Measurements from ENCODE around the gene RASGRP3.

- TF ChIP-seq, protein P1, sequence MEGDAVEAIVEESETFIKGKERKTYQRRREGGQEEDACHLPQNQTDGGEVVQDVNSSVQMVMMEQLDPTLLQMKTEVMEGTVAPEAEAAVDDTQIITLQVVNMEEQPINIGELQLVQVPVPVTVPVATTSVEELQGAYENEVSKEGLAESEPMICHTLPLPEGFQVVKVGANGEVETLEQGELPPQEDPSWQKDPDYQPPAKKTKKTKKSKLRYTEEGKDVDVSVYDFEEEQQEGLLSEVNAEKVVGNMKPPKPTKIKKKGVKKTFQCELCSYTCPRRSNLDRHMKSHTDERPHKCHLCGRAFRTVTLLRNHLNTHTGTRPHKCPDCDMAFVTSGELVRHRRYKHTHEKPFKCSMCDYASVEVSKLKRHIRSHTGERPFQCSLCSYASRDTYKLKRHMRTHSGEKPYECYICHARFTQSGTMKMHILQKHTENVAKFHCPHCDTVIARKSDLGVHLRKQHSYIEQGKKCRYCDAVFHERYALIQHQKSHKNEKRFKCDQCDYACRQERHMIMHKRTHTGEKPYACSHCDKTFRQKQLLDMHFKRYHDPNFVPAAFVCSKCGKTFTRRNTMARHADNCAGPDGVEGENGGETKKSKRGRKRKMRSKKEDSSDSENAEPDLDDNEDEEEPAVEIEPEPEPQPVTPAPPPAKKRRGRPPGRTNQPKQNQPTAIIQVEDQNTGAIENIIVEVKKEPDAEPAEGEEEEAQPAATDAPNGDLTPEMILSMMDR (IDR thresholded peaks at IDR 0.05) = no peak
- TF ChIP-seq ZFX (IDR thresholded peaks at IDR 0.05; ENCODE audit: borderline replicate concordance) = no peak
Measured at GRCh38 chr2:33442528-33443079, 33.8 kb upstream of the RASGRP3 start.
